ENCODE data around the gene TMEM269. TPM values are rescaled to one million over a fixed set of nuclear protein-coding genes. Genes with fewer than 3 reads are reported as not detected.

The TMEM269 gene
- total RNA-seq, 1 experiment from 2014 or later, result 1.7 TPM

DNA sequence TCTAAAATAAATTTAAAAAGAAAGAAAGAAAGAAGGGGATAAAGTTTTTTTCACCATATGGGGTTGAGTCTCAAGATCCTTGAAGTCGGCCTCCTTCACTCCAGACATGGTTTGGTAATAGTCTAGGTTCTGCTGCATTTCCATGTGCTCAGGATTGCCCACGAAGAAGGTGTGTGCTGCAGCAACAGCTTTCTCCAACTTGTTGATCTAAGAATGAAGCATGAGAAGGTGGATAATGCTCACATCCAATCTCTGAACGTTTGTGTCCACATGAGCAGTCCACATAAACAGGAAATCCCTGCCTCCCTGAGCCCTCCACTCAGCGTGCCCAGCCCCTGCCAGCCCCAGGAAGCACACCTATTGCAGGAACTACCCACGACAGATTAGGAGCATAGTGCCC, 22.5 kb upstream of the TMEM269 start:
- Histone ChIP-seq H3K36me3 (ENCODE audit: insufficient read depth, low read length, poor library complexity, severe bottlenecking) (peaks cover 35% of the 10 kb centered on the region), H3K4me1 (ENCODE audit: insufficient read depth, low read length, poor library complexity, severe bottlenecking) (peaks cover 9% of the 10 kb centered on the region), H3K9me3 (ENCODE audit: low read depth, low read length, poor library complexity, severe bottlenecking) (no peaks in the 10 kb centered on the region), H3K27me3 (replicated peaks; ENCODE audit: insufficient read depth, low read depth, low read length, poor library complexity) (no peaks in the 10 kb centered on the region), H3K27ac (ENCODE audit: low read depth, low read length, poor library complexity, severe bottlenecking) (no peak overlapping the region), H3K4me3 (ENCODE audit: low read depth, low read length, poor library complexity, severe bottlenecking) (no peak overlapping the region)
- POLR2A ChIA-PET (ENCODE audit: low non-redundant PET), result no interaction called here
- DNase-seq (ENCODE audit: low spot score), result no peak
- intact Hi-C loops (cut with micrococcal nuclease; ENCODE audit: unreplicated experiment), result no loop called here
- TF ChIP-seq, protein P1, sequence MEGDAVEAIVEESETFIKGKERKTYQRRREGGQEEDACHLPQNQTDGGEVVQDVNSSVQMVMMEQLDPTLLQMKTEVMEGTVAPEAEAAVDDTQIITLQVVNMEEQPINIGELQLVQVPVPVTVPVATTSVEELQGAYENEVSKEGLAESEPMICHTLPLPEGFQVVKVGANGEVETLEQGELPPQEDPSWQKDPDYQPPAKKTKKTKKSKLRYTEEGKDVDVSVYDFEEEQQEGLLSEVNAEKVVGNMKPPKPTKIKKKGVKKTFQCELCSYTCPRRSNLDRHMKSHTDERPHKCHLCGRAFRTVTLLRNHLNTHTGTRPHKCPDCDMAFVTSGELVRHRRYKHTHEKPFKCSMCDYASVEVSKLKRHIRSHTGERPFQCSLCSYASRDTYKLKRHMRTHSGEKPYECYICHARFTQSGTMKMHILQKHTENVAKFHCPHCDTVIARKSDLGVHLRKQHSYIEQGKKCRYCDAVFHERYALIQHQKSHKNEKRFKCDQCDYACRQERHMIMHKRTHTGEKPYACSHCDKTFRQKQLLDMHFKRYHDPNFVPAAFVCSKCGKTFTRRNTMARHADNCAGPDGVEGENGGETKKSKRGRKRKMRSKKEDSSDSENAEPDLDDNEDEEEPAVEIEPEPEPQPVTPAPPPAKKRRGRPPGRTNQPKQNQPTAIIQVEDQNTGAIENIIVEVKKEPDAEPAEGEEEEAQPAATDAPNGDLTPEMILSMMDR (conservative IDR thresholded peaks at IDR 0.05; ENCODE audit: low read depth, low read length), result no peak
- no peak for TF ChIP-seq EZH2 (IDR thresholded peaks at IDR 0.05; ENCODE audit: borderline replicate concordance, low read depth, low read length, poor library complexity, severe bottlenecking)
- no TSS peak for BruUV-seq (replicated peaks)
- CTCF ChIA-PET, result interaction anchor here (0.7 kb wide), 1 partner anchor 1495 kb away, joined by 3 read pairs; no protein-coding TSS in a partner anchor

DNA sequence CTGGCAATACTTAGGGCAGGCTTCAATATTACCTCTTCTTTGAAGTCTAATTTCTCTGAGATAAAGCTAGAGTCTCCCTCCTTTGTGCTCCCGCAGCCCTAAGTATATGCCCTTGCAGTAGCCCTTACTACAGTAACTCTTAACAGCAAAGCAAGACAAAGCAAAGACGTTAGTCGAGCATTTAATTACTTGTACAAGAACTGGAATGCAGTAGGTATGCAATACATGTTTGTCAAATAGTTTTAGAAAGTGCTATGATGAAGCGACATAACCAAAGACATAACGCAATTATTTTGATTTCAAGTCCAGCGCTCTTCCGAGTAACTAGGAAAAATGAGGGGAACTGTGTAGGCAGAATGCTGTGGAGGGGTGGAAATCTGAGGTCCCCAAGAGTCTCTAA, 19.5 kb upstream of the TMEM269 start:
- H3K4me3 ChIP-seq (ENCODE audit: low read depth, low read length, poor library complexity, severe bottlenecking), result peak overlapping the region; percentile 83
- TF ChIP-seq, protein P1 (conservative IDR thresholded peaks at IDR 0.05; ENCODE audit: low read depth, low read length), result no peak
- no peak for TF ChIP-seq EZH2 (IDR thresholded peaks at IDR 0.05; ENCODE audit: borderline replicate concordance, low read depth, low read length, poor library complexity, severe bottlenecking)
- H3K36me3 ChIP-seq (ENCODE audit: insufficient read depth, low read length, poor library complexity, severe bottlenecking), result peaks cover 11% of the 10 kb centered on the region
- peak overlapping the region; percentile 89 for H3K27ac ChIP-seq (ENCODE audit: low read depth, low read length, poor library complexity, severe bottlenecking)
- peaks cover 17% of the 10 kb centered on the region for H3K4me1 ChIP-seq (ENCODE audit: insufficient read depth, low read length, poor library complexity, severe bottlenecking)
- TSS peak; percentile 39 for BruUV-seq (replicated peaks)
- ChIA-PET POLR2A (ENCODE audit: low non-redundant PET) (interaction anchor here (0.6 kb wide), 1 partner anchor 76 kb away, joined by 4 read pairs; no protein-coding TSS in a partner anchor), CTCF (interaction anchor here (1.3 kb wide), 1 partner anchor 15 kb away, joined by 3 read pairs; no protein-coding TSS in a partner anchor)
- no peaks in the 10 kb centered on the region for H3K27me3 ChIP-seq (replicated peaks; ENCODE audit: insufficient read depth, low read depth, low read length, poor library complexity)
- DNase-seq (ENCODE audit: low spot score), result no peak
- intact Hi-C loops (cut with micrococcal nuclease; ENCODE audit: unreplicated experiment), result no loop called here
- H3K9me3 ChIP-seq (ENCODE audit: low read depth, low read length, poor library complexity, severe bottlenecking), result no peaks in the 10 kb centered on the region

DNA sequence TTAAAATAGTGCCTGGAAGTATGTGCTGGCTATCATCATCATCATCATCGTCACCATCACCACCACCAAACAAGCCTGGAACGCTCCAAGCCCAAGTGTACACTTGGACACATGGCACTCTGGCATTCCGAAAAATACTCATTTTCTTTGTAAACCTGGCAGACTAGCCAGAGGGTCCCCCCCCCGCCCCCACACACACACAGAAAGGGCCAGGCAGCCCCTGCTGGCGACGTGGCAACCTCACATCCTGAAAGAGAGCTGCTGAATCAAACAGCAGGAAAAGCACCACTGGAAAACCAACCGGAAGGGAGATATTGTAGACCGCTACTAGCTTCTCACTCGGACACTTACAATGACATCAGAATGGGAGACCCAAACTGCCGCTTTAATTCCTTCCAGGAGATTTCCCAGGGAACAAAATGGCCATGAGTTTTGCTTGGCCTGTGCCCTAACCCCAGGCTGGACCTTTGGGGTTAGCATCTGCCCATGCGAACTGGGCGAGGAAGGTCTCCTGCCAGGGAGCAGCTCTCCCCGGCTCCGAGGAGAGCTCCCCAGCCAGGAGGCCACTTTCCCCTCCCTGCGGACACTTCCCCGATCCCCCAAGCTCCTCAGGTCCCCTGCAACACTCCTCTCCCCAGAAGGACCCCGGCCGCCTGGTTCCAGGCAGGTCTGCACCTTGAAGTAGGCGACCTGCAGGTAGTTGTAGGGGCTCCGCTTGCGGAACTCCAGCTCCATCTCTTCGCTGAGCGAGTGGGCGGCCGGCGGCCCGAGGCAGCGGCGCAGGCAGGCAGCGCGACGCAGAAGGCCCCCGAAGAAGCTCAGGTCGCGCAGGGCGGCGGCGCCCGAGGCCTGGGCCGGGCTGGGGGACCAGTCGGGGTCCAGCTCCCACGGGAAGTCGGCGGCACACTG, 18.7 kb upstream of the TMEM269 start:
- Histone ChIP-seq H3K36me3 (ENCODE audit: insufficient read depth, low read length, poor library complexity, severe bottlenecking) (peaks cover 11% of the 10 kb centered on the region), H3K27me3 (replicated peaks; ENCODE audit: insufficient read depth, low read depth, low read length, poor library complexity) (no peaks in the 10 kb centered on the region), H3K27ac (ENCODE audit: low read depth, low read length, poor library complexity, severe bottlenecking) (peak overlapping the region; percentile 89), H3K4me3 (ENCODE audit: low read depth, low read length, poor library complexity, severe bottlenecking) (peak overlapping the region; percentile 83), H3K9me3 (ENCODE audit: low read depth, low read length, poor library complexity, severe bottlenecking) (no peaks in the 10 kb centered on the region), H3K4me1 (ENCODE audit: insufficient read depth, low read length, poor library complexity, severe bottlenecking) (peaks cover 17% of the 10 kb centered on the region)
- CTCF ChIA-PET, result interaction anchor here (0.6 to 2.2 kb wide), 14 partner anchors 14 to 327 kb away, joined by 3 to 13 read pairs (median 8); partner anchors contain the start of gene PPIH
- no TSS peak for BruUV-seq (replicated peaks)
- intact Hi-C loops (cut with micrococcal nuclease; ENCODE audit: unreplicated experiment), result no loop called here
- POLR2A ChIA-PET (ENCODE audit: low non-redundant PET), result interaction anchor here (0.6 to 1.2 kb wide), 3 partner anchors 9 to 159 kb away, joined by 3 to 12 read pairs (median 4); no protein-coding TSS in a partner anchor
- TF ChIP-seq, protein P1 (conservative IDR thresholded peaks at IDR 0.05; ENCODE audit: low read depth, low read length), result peak; percentile 69
- TF ChIP-seq EZH2 (IDR thresholded peaks at IDR 0.05; ENCODE audit: borderline replicate concordance, low read depth, low read length, poor library complexity, severe bottlenecking), result no peak
- DNase-seq (ENCODE audit: low spot score), result peak; percentile 87

All from A673 (cell line).